GM19463 (cell line): Measurements from ENCODE around the gene MACROD1.
"Not testable (repeated sequence)": the region's sequence is repeated elsewhere in the genome, so short reads cannot be mapped to it uniquely, and the experiment has no call there.

Source experiments
- ATAC-seq: cut with Tn5 transposase; IDR thresholded peaks from one replicate; pipeline ENCODE4 v1.9.1; 2021; ENCODE audit warnings: mild to moderate bottlenecking, moderate library complexity; ENCODE audit not compliant: unreplicated experiment

Gene MACROD1

DNA sequence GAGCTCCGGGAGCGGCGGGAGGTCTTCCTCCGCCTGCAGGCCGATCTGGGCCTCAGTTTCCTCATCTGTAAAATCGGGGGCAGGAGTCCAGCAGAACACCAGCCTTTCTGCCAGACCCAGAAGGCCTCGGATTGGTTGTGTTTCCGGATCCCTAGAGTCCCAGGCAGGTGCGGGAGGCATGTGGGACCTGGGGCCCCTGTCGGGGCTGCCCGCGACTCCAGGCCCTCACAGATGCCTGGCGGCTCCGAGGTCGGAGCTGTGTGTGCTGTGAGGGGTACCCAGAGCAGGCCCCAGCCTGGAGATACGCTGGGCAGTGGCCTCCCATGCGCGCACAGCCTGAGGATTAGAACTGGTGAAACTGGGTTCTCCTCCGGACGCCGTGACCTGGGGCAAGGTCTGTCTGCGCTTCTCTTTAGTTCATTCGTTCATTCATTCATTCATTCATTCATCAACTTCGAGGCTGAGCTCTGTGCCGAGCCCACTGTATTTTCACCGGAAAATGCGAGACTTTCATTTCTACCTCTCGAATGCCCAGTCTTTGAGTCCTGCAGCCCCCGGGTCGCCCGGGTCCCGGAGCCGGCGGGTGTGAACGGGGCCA lies 105.6 kb downstream of the MACROD1 start:
- ATAC-seq = no peak

DNA sequence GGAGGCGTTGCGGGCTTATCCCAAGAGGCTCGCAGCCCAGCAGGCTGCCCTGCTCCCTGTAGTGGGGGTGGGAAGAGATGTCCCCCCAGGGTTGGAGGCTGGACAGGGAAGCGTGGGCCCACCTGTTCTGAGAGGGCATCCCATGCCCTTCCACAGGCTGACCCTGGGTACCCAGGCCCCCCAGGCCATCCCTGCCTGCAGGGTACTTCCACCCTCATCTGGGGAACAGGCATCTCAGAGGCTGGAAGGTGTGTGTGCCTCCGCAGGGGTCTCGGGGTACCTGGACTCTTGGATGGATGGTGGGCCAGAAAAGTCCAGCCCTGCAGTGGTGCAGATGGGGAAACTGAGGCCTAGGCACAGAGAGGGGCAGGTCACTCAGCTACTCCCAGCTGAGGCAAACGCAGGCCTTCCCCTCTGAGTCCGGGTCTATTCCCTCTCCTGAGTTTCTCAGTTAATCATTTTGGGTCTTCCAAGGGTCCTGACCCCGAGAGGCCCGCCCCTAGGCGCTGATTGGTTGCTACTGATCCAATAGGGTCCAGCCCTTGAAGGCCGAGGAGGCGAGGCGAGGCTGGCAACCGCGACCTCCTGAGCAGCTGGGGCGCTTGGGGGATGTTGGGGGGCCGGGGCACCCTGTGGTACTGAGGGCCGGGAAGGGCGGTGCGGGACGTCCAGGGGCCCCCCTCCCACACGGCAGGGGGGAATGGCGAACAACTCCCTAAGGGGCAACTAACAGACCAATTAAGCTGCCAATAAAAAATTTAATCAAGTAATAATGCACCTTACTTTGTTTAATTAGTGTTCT lies 106.4 kb downstream of the MACROD1 start:
- ATAC-seq = no peak

DNA sequence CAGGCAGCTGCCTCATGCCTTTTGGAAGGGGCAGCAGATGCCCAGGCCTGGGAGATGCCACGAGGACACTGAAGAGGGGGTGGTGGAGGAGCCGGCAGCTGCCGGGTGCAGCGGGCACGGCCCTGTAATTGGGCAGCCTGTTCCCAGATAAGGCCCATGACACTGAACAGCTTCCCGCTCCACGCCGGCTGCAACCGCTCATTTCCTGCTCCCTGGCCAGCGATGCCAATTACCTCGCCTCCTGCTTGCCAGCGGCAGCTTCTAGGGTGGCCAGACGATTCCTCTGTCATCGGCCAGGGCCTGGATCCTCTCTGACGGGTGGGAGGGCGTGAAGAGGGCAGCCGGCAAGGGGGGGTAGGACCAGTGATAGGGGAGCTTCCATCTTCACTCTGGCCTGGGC lies 107.4 kb downstream of the MACROD1 start:
- ATAC-seq = no peak

DNA sequence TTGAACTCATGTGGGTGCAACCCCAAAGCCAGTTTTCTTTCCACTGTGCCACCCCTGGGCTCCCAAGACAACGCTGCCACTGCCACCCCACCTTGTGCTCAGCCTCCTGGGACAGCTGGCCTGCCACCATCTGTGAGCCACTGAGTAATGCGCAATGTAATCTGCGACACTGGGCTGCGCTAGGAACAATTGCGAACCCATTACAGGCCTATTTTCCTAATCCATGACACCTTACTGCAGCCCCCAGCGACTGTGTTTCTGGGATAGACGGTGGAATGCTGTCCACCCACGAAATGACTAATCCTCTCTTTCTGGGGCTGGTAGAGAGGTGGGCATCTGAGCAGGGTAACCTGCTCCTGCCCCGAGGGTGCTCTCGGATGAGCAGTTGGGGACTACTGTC lies 108.0 kb downstream of the MACROD1 start:
- no peak for ATAC-seq

DNA sequence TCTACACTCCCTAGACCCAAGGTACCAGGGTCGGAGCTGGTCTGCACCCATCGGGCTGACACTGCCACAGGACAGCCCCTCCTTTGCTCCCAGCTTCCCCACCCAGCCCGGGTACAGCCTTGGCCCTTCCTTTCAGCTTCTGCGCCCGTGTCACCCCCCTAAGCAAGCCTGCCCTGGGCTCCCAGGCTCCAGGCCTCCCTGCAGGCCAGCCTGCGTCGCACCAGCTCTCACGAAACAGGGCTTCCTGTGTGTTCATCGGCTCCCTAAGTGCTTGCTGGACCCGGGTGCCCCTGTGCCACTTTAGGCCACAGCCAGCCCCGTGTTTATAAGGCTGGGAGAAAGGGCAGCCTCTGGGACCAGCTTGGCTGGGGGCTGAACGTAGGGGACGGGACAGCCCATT lies 109.1 kb downstream of the MACROD1 start:
- no peak for ATAC-seq

GRCh38 chr11:64056213-64056785 lies 109.6 kb downstream of the MACROD1 start:
- ATAC-seq = no peak

DNA sequence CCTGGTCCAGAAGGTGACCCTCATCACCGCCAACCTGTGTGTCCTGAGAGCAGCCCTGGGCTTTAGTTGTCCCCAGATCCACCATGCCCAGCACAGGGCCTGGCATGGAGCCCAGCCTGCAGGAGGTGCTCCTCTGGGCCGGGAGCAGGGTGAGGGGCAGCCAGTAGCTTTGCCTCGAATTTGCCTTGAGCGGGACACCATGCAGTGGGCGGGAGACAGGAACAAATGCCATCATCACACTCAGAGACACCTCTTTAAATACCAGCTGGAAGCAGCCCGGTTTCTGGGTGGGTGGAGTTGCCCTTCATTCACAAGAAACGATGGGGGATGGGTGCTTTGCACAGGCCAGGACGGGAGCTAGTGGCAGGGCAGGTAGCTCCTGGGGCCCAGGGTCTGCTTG lies 110.8 kb downstream of the MACROD1 start:
- ATAC-seq = no peak

- no peak for ATAC-seq
These were observed 112.2 kb downstream of the MACROD1 start for GRCh38 chr11:64053699-64054098.

- no peak for ATAC-seq
These were observed 112.8 kb downstream of the MACROD1 start for GRCh38 chr11:64052938-64053622.

DNA sequence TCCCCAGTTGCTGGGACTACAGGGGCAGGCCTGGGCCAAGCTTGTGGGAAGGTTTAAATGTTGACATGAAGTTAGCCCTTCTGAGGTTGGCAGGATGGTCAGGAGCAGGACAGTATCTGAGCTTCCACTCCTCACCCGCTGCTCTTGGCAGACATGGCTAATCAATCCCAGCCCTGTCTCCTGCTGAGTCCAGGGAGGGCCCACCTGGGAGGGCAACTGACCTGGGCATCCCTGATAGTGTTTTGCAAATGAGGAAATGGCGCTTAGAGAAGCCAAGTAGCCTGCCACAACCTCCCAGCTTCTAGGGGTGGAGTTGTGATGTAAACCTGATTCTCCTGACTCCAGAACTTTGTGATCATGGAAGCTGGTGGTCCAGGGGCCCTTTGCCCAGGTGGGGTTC lies 113.5 kb downstream of the MACROD1 start:
- ATAC-seq = no peak

DNA sequence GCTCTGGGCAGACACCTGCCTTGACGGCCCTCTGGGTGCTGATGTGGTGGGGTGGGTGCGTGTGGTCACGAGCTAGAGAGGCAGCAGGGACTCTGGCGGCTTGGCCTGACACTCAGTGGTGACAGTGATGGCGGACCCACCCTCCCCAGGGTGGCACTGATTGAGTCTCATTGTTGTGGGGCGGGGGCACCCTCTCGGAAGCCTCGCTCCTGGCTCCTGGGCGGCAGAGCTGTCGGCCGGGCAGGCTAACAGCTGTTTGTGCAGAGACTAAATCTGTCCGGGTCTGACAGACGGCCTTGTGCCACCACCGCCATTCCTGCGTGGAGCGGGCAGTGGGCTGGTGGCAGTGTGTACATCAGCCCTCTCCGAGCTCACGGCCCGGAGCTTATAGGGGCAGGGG lies 114.6 kb downstream of the MACROD1 start:
- ATAC-seq = no peak

DNA sequence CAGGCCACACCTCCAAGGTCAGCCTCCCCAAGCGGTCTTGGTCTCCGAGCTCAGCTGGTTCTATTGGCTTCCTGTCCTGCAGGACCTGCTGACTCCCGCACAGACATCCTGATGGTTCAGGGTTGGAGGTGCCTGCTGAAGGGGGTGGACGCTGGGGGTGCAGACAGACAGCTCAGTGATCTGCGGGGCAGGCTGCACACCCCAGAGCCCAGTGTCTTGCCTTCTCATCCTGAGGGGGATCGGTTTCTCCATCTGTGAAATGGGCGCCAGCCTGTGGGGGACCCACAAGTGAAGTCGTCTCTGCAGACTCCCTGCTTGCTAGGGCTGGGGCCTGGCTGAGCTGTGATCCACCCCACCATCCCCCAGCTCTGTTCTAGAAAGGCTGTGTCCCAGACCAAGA lies 116.4 kb downstream of the MACROD1 start:
- no peak for ATAC-seq

DNA sequence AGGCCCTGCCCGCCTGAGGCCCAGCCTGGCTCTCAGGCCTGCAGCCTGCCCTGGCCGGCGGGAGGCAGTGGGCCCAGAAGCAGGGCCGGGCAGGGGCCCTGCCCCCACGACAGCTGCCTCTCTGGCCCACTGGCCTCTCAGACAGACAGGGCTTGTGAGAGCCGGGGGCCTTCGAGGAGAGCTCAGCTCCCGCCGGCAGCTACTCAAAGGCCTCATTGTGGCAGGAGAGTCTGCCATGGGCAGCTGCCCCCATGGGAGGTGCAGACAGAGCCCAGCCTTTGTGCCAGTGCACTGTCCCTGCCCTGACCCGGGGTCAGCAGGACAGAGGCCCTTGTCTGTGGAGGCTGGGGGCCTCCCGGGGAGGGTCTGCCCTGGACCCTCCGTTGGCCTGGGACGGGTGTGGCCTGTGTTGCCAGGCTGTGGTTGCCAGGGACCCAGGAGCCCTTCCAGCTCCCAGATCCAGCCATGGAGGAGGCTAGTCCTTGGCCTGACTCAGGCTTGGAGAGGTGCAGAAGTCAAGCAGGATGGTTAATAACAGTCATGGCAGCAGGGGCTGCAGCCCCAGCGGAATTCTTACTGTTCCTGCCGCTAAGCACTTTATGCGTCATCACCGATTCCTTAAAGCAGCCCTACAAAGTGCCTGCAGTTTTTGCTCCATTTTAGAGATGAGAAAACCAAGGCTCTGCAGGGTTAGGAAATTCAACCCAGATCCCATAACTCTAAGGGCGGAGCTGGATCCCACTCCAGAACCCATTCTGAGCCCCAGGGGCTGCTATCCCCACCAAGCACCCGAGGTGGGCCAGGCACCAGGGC lies 117.7 kb downstream of the MACROD1 start:
- no peak for ATAC-seq

- not testable (repeated sequence) for ATAC-seq
These were observed 118.5 kb downstream of the MACROD1 start for GRCh38 chr11:64047373-64047772.

DNA sequence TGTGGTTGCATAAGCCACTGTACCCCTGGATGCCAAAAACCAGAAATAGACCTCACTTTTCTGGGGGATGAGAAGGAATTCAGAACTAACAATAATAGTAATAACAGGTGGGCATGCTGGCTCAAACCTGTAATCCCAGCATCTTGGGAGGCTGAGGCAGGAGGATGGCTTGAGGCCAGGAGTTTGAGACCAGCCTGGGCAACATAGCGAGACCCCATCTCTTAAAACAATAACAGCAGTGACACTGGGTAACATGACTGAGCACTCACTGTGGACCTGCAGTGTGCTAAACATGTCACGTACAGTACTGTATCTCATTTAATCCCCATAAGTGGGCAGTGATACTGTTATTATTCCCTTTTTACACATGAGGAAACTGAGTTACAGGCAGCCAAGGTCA lies 120.2 kb downstream of the MACROD1 start:
- ATAC-seq = no peak

- ATAC-seq = no peak
These were observed 121.1 kb downstream of the MACROD1 start for GRCh38 chr11:64044730-64045393.

GRCh38 chr11:64043545-64043944 lies 122.4 kb downstream of the MACROD1 start:
- ATAC-seq = no peak

- no peak for ATAC-seq
These were observed 123.6 kb downstream of the MACROD1 start for GRCh38 chr11:64042301-64042700.

DNA sequence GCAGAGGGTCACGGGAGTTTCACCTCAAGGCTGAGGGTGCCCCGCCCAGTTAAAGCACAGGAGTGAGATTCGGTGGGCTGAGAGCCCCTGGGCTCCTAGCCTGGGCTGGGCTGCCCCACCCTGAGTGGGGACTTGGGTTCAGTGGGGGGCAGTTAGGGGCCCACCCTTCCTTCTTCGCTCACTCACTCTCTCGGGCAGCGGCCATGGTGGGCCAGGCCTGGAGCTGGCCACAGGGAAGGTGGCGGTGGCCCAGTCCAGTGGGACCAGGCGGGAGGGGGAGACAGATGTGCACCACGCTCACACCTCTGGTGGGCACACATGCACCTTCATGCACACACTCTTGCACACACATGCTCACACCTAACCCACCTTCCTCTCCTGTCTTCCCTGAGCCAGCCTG lies 124.1 kb downstream of the MACROD1 start:
- no peak for ATAC-seq

- ATAC-seq = no peak
These were observed 125.1 kb downstream of the MACROD1 start for GRCh38 chr11:64040684-64041322.
